ENCODE results near the gene PARP9.
"Not testable (repeated sequence)": the region's sequence is repeated elsewhere in the genome, so short reads cannot be mapped to it uniquely, and the experiment has no call there.

PARP9 gene

DNA sequence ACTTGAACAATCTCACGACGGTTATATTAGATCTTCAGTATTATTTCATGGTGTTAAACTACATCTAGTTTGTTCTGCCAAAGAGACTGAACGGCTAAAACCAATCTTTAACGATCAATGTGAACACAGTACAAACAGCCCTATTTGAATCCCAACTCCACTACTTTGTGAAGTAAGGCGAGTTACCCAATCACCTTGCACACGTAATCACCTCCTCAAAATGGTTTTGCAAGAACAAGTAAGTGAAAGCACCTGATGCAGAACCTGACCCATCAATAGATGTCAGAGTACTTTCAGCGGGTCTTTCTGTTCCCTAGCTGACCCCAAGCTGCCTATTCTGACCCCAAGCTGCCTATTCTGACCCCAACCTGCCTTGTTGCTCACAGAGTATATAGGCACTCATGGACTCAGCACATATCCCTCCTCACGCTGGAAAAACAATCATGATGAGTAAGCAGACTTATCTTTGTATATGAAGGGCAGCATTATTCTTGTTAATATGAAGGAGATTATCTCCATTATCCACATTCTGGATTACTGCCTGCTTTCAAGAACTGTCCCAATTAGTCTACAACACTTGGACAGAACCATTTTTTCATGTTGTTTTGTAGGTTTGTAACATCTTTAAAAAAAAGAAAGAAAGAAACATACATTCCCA lies 53.1 kb downstream of the PARP9 start:
- 87 to 90% methylated on average over 7 to 8 of the region's 8 CpGs for WGBS, 2 experiments
- peaks cover 7% of the 10 kb centered on the region for H3K4me1 ChIP-seq (ENCODE audit: control insufficient read depth, insufficient read depth, low read length)

DNA sequence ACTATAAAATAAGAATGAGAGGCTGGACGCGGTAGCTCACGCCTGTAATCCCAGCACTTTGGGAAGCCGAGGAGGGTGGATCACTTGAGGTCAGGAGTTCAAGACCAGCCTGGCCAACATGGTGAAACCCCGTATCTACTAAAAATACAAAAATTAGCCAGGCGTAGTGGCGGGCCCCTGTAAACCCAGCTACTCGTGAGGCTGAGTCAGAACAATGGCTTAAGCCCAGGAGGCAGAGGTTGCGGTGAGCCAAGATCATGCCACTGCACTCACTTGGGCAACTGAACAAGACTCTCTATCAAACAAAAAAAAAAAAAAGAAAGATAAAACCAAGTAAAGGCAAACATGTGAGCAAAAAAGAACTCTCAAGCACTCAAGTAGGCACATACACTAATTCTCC lies 55.2 kb downstream of the PARP9 start:
- not testable (repeated sequence) for H3K4me3 ChIP-seq (ENCODE audit: insufficient read depth, low read depth, low read length); H3K36me3 ChIP-seq (ENCODE audit: control insufficient read depth, insufficient read depth, low read length); H3K4me1 ChIP-seq (ENCODE audit: control insufficient read depth, insufficient read depth, low read length); H3K9me3 ChIP-seq (ENCODE audit: control insufficient read depth, low read length); H3K27me3 ChIP-seq (ENCODE audit: control insufficient read depth, insufficient read depth, low read length, poor library complexity, severe bottlenecking); H3K27ac ChIP-seq (ENCODE audit: insufficient read depth, low read depth, low read length, poor library complexity, severe bottlenecking)
- 83 to 96% methylated on average over 9 of the region's 9 CpGs for WGBS, 2 experiments

More for the DNA sequence above, 53.1 kb downstream of the PARP9 start:
- Histone ChIP-seq H3K36me3 (ENCODE audit: control insufficient read depth, insufficient read depth, low read length) (no peaks in the 10 kb centered on the region), H3K27me3 (ENCODE audit: control insufficient read depth, insufficient read depth, low read length, poor library complexity, severe bottlenecking) (no peaks in the 10 kb centered on the region), H3K4me3 (ENCODE audit: insufficient read depth, low read depth, low read length) (no peak overlapping the region), H3K27ac (ENCODE audit: insufficient read depth, low read depth, low read length, poor library complexity, severe bottlenecking) (no peak overlapping the region), H3K9me3 (ENCODE audit: control insufficient read depth, low read length) (no peaks in the 10 kb centered on the region)

DNA sequence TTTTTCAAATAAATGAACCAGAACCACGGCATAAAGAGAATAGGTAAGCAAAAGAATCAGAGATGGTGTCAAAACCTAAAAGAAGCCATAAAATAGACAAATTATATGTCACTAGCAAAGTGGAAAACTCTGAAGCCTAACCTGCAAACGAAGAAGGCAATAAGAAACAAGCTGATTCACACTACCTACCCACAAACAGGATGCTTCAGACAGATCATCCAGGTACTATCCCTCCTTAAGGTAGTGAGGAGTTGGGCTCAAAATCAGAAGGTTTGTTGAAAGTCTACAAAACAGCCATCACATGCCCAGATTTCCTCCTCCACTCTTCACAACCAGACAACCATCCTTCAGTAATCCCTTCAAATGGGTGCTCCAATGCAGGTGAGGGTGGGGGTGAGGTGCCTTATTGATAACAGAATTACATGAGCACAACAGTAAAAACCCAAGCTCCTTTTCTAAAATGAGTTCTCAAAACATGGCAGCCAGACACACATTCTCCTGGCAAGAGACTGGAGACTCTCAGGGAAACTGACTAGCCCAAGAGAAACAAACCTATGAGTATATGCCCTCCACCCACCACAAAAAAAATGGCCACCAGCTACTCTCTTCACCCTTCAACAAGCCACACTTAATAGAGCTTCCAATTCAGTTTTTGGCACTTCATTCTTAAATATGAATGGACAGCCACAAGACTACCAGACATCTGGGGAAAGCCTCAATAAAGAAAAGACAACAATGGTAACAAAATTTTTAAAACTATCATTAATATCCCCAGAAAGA lies 55.8 kb downstream of the PARP9 start:
- no peak overlapping the region for H3K4me3 ChIP-seq (ENCODE audit: insufficient read depth, low read depth, low read length)
- 88 to 100% methylated on average over 1 to 2 of the region's 2 CpGs for WGBS, 2 experiments
- H3K36me3 ChIP-seq (ENCODE audit: control insufficient read depth, insufficient read depth, low read length): no peaks in the 10 kb centered on the region
- H3K4me1 ChIP-seq (ENCODE audit: control insufficient read depth, insufficient read depth, low read length): peaks cover 7% of the 10 kb centered on the region
- no peaks in the 10 kb centered on the region for H3K27me3 ChIP-seq (ENCODE audit: control insufficient read depth, insufficient read depth, low read length, poor library complexity, severe bottlenecking)
- no peaks in the 10 kb centered on the region for H3K9me3 ChIP-seq (ENCODE audit: control insufficient read depth, low read length)
- no peak overlapping the region for H3K27ac ChIP-seq (ENCODE audit: insufficient read depth, low read depth, low read length, poor library complexity, severe bottlenecking)

DNA sequence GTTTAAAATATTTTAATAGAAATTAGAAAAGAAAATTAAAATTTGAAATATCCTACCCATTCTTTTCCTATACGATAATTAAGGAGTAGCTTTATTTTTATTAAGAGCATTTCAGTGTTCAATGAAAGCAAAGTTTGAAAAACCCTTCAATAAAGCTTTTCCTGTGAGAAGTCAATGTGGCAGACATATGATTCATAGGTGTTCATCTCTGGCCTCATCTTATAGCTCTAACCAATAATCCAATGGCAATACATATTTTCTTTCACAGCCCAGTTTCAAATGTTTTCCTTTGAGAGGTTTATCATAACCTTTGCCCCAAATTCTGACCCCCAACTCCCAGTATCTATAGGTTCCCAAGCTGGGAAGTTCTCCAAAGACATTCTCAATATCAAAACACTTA lies 57.6 kb downstream of the PARP9 start:
- Histone ChIP-seq H3K36me3 (ENCODE audit: control insufficient read depth, insufficient read depth, low read length) (no peaks in the 10 kb centered on the region), H3K4me3 (ENCODE audit: insufficient read depth, low read depth, low read length) (no peak overlapping the region), H3K9me3 (ENCODE audit: control insufficient read depth, low read length) (no peaks in the 10 kb centered on the region), H3K4me1 (ENCODE audit: control insufficient read depth, insufficient read depth, low read length) (peaks cover 3% of the 10 kb centered on the region), H3K27me3 (ENCODE audit: control insufficient read depth, insufficient read depth, low read length, poor library complexity, severe bottlenecking) (no peaks in the 10 kb centered on the region), H3K27ac (ENCODE audit: insufficient read depth, low read depth, low read length, poor library complexity, severe bottlenecking) (no peak overlapping the region)
- WGBS, 2 experiments: no CpG with 5 or more reads among the region's 1 CpG

DNA sequence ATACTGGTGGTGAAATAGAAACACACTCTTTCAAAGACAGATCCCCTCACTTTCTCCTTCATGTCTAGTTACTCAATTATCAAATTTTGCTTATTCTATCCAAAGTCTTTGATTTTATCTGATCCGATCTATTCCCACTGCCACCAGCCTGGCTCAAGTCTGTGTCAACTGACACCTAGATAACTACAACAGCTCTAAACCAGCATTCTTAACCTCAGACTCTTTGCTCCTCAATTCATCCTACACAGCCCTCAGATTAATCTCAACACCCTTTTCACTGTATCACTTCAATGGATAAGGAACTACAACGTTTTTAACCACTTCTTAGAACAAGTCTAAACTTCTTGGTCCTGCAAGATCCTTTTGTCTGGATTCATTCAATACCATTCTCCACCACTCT lies 58.4 kb downstream of the PARP9 start:
- H3K27me3 ChIP-seq (ENCODE audit: control insufficient read depth, insufficient read depth, low read length, poor library complexity, severe bottlenecking): no peaks in the 10 kb centered on the region
- H3K4me3 ChIP-seq (ENCODE audit: insufficient read depth, low read depth, low read length): no peak overlapping the region
- no peaks in the 10 kb centered on the region for H3K36me3 ChIP-seq (ENCODE audit: control insufficient read depth, insufficient read depth, low read length)
- 80 to 81% methylated on average over 2 of the region's 2 CpGs for WGBS, 2 experiments
- H3K9me3 ChIP-seq (ENCODE audit: control insufficient read depth, low read length): no peaks in the 10 kb centered on the region
- H3K27ac ChIP-seq (ENCODE audit: insufficient read depth, low read depth, low read length, poor library complexity, severe bottlenecking): no peak overlapping the region
- H3K4me1 ChIP-seq (ENCODE audit: control insufficient read depth, insufficient read depth, low read length): no peaks in the 10 kb centered on the region

DNA sequence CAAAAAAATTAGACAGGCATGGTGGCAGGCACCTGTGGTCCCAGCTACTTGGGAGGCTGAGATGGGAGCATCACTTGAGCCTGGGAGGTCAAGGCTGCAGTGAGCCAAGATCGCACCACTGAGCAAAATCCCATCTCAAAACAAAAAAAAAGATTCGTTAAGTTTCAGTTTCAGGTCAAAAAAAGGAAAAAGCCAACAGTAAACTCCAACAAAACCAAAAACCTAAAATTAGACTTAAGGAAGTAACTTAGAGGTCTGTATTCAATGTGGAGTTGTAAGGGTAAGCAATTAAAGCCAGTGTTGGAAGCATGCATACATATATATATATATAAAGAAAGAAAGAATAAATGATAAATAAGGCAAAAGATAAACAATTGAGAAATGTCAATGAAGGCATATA lies 61.2 kb downstream of the PARP9 start:
- Histone ChIP-seq H3K4me3 (ENCODE audit: insufficient read depth, low read depth, low read length) (no peak overlapping the region), H3K9me3 (ENCODE audit: control insufficient read depth, low read length) (no peaks in the 10 kb centered on the region), H3K27ac (ENCODE audit: insufficient read depth, low read depth, low read length, poor library complexity, severe bottlenecking) (no peak overlapping the region), H3K4me1 (ENCODE audit: control insufficient read depth, insufficient read depth, low read length) (no peaks in the 10 kb centered on the region), H3K27me3 (ENCODE audit: control insufficient read depth, insufficient read depth, low read length, poor library complexity, severe bottlenecking) (no peaks in the 10 kb centered on the region), H3K36me3 (ENCODE audit: control insufficient read depth, insufficient read depth, low read length) (no peaks in the 10 kb centered on the region)
- WGBS, 2 experiments: 90 to 95% methylated on average over 2 of the region's 2 CpGs

DNA sequence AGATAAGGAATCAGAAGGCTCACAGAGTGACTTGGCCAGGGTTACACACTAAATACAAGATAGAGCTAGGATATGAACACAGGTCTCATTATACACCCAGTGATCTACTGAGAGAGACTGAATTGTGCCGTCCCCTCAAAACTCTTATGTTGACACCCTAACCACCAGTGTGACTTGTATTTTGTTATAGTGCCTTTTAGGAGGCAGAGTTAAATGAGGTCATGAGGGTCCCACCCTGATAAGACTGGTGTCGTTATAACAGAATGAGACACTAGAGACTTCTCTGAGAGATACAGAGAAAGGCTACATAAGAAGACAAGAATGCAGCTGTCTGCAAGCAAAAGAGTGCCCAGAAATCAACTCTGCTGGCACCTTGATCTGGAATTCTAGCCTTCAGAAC lies 62.0 kb downstream of the PARP9 start:
- no peaks in the 10 kb centered on the region for H3K36me3 ChIP-seq (ENCODE audit: control insufficient read depth, insufficient read depth, low read length)
- no peaks in the 10 kb centered on the region for H3K27me3 ChIP-seq (ENCODE audit: control insufficient read depth, insufficient read depth, low read length, poor library complexity, severe bottlenecking)
- H3K9me3 ChIP-seq (ENCODE audit: control insufficient read depth, low read length): no peaks in the 10 kb centered on the region
- no peaks in the 10 kb centered on the region for H3K4me1 ChIP-seq (ENCODE audit: control insufficient read depth, insufficient read depth, low read length)
- no peak overlapping the region for H3K27ac ChIP-seq (ENCODE audit: insufficient read depth, low read depth, low read length, poor library complexity, severe bottlenecking)
- H3K4me3 ChIP-seq (ENCODE audit: insufficient read depth, low read depth, low read length): no peak overlapping the region
- WGBS, 2 experiments: 78 to 89% methylated on average over 2 of the region's 2 CpGs

DNA sequence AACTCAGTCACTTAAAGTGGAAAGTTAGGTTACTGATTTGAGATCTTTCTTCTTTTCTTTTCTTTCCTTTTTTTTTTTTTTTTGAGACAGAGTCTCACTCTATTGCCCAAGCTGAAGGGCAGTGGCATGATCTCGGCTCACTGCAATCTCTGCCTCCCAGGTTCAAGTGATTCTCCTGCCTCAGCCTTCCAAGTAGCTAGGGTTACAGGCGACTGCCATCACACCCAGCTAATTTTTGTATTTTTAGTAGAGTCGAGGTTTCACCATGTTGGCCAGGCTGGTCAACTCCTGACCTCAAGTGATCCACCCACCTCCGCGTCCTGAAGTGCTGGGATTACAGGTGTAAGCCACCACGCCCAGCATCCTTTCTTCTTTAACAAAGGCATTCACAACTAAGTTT lies 63.1 kb downstream of the PARP9 start:
- not testable (repeated sequence) for H3K27ac ChIP-seq (ENCODE audit: insufficient read depth, low read depth, low read length, poor library complexity, severe bottlenecking); H3K36me3 ChIP-seq (ENCODE audit: control insufficient read depth, insufficient read depth, low read length); H3K4me3 ChIP-seq (ENCODE audit: insufficient read depth, low read depth, low read length); H3K9me3 ChIP-seq (ENCODE audit: control insufficient read depth, low read length); H3K27me3 ChIP-seq (ENCODE audit: control insufficient read depth, insufficient read depth, low read length, poor library complexity, severe bottlenecking); H3K4me1 ChIP-seq (ENCODE audit: control insufficient read depth, insufficient read depth, low read length)
- 85 to 87% methylated on average over 6 of the region's 6 CpGs for WGBS, 2 experiments

DNA sequence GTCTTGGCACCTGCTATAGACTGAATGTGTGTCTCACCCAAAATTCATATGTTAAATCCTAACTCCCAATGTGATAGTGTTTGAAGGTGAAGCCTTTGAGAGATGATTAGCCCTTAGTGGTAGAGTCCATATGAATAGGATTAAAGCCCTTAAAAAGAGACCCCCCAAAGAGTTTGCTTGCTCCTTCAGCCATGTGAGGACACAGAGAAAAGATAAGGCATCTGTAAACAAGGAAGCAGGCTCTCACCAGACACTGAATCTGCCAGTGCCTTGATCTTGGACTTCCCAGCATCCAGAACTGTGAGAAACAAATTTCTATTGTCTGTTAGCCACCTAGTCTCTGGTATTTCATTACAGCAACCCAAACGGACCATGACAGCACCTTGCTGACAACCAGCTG lies 65.9 kb downstream of the PARP9 start:
- WGBS, 2 experiments: 22 to 27% methylated on average over 1 of the region's 1 CpG
- Histone ChIP-seq H3K27ac (ENCODE audit: insufficient read depth, low read depth, low read length, poor library complexity, severe bottlenecking) (no peak overlapping the region), H3K36me3 (ENCODE audit: control insufficient read depth, insufficient read depth, low read length) (peaks cover 13% of the 10 kb centered on the region), H3K9me3 (ENCODE audit: control insufficient read depth, low read length) (no peaks in the 10 kb centered on the region), H3K4me1 (ENCODE audit: control insufficient read depth, insufficient read depth, low read length) (no peaks in the 10 kb centered on the region), H3K27me3 (ENCODE audit: control insufficient read depth, insufficient read depth, low read length, poor library complexity, severe bottlenecking) (no peaks in the 10 kb centered on the region), H3K4me3 (ENCODE audit: insufficient read depth, low read depth, low read length) (no peak overlapping the region)

DNA sequence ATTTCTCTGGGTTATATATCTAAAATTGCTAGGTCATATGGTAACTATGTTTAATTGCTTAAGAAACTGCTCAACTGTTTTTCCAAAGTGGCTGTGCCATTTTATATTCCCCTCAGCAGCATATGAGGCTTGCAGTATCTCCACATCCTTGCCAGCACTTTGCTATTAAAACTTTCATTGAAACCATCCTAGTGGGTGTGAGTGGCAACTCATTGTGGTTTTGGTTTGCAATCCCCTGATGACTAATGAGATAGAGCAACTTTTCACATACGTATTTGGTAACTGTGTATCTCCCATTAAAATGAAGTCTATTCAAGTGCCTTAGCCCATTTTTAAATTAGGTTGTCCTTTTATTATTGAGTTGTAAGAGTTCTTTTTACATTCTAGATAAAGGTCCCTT lies 66.7 kb downstream of the PARP9 start:
- Histone ChIP-seq H3K27ac (ENCODE audit: insufficient read depth, low read depth, low read length, poor library complexity, severe bottlenecking) (no peak overlapping the region), H3K27me3 (ENCODE audit: control insufficient read depth, insufficient read depth, low read length, poor library complexity, severe bottlenecking) (no peaks in the 10 kb centered on the region), H3K4me3 (ENCODE audit: insufficient read depth, low read depth, low read length) (no peak overlapping the region), H3K9me3 (ENCODE audit: control insufficient read depth, low read length) (no peaks in the 10 kb centered on the region), H3K4me1 (ENCODE audit: control insufficient read depth, insufficient read depth, low read length) (no peaks in the 10 kb centered on the region), H3K36me3 (ENCODE audit: control insufficient read depth, insufficient read depth, low read length) (peaks cover 13% of the 10 kb centered on the region)
- 87 to 100% methylated on average over 1 of the region's 1 CpG for WGBS, 2 experiments

All from ectodermal cell (in vitro differentiated cells).